Measurements from ENCODE around the gene FAP.

The FAP gene, protein sequence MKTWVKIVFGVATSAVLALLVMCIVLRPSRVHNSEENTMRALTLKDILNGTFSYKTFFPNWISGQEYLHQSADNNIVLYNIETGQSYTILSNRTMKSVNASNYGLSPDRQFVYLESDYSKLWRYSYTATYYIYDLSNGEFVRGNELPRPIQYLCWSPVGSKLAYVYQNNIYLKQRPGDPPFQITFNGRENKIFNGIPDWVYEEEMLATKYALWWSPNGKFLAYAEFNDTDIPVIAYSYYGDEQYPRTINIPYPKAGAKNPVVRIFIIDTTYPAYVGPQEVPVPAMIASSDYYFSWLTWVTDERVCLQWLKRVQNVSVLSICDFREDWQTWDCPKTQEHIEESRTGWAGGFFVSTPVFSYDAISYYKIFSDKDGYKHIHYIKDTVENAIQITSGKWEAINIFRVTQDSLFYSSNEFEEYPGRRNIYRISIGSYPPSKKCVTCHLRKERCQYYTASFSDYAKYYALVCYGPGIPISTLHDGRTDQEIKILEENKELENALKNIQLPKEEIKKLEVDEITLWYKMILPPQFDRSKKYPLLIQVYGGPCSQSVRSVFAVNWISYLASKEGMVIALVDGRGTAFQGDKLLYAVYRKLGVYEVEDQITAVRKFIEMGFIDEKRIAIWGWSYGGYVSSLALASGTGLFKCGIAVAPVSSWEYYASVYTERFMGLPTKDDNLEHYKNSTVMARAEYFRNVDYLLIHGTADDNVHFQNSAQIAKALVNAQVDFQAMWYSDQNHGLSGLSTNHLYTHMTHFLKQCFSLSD

DNA sequence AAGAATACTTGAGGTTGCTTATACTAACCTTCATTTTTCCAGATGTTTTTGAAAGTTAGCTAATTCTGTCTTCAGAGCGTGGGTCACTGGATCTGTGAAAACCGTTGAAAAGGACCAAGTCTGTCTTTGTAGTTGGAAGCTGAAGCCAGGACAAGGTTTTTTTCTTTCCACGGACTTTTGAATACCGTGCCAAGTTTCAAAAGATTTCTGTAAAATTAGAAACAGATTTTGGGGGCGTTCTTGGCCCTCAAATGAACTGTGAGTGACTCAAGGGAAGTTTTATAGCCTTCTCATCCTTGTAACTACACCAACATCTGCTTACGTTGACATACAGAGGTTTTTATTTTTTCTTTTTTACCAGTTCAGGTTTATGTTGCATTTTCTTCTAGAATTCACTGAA lies at the start of gene FAP:
FAP (minus strand) TSS at position 152 of the 400 bp plus-strand sequence; CDS start at position 34, 118 bp downstream.
- Histone ChIP-seq H3K27ac (ENCODE audit: low read depth, low read length) (no peak within 1 kb of the TSS), H3K4me1 (ENCODE audit: control insufficient read depth in 1 of 2, insufficient read depth in 2 of 2, low read length in 2 of 2) (no peaks in the 10 kb centered on the region)

DNA sequence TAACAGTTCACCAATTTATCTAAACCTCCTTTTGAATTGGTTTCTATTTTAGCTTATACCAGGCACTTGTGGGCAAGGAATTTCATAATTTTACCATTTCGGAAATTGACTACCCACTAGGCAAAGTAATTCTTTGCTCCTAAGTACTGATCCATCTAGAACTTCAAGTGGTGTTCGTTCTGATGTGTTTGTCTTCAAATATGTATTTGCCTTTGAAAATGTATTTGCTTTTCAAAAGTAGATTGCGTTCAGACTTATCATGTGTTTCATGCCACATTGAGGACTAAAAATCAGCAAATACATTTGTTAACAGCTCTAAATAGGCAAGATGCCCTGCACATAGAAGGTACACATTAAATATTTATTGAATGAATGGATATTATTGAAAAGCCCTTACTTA lies 48.5 kb upstream of the FAP start:
- Histone ChIP-seq H3K36me3 (ENCODE audit: control insufficient read depth in 1 of 2, insufficient read depth in 2 of 2, low read length in 2 of 2) (peaks cover 3 to 7% of the 10 kb centered on the region in 2 donors), H3K4me1 (ENCODE audit: control insufficient read depth in 1 of 2, insufficient read depth in 2 of 2, low read length in 2 of 2) (peaks cover 0 to 4% of the 10 kb centered on the region in 2 donors), H3K27me3 (ENCODE audit: control insufficient read depth in 1 of 2, insufficient read depth in 2 of 2, low read length in 2 of 2) (no peaks in the 10 kb centered on the region), H3K27ac (ENCODE audit: low read depth, low read length) (no peak overlapping the region), H3K4me3 (ENCODE audit: low read depth in 1 of 2, low read length in 2 of 2) (no peak overlapping the region), H3K9ac (ENCODE audit: low read depth in 1 of 2, low read length in 2 of 2) (no peak overlapping the region), H3K9me3 (ENCODE audit: control insufficient read depth in 1 of 2, low read length in 2 of 2) (no peaks in the 10 kb centered on the region)

More for the DNA sequence above, at the start of gene FAP:
- no peak within 1 kb of the TSS for H3K9ac ChIP-seq (ENCODE audit: low read depth in 1 of 2, low read length in 2 of 2)
- H3K9me3 ChIP-seq (ENCODE audit: control insufficient read depth in 1 of 2, low read length in 2 of 2), result no peaks in the 10 kb centered on the region
- H3K4me3 ChIP-seq (ENCODE audit: low read depth in 1 of 2, low read length in 2 of 2), result no peak within 1 kb of the TSS
- peaks cover 0 to 4% of the 10 kb centered on the region in 2 donors for H3K27me3 ChIP-seq (ENCODE audit: control insufficient read depth in 1 of 2, insufficient read depth in 2 of 2, low read length in 2 of 2)
- H3K36me3 ChIP-seq (ENCODE audit: control insufficient read depth in 1 of 2, insufficient read depth in 2 of 2, low read length in 2 of 2), result no peaks in the 10 kb centered on the region

DNA sequence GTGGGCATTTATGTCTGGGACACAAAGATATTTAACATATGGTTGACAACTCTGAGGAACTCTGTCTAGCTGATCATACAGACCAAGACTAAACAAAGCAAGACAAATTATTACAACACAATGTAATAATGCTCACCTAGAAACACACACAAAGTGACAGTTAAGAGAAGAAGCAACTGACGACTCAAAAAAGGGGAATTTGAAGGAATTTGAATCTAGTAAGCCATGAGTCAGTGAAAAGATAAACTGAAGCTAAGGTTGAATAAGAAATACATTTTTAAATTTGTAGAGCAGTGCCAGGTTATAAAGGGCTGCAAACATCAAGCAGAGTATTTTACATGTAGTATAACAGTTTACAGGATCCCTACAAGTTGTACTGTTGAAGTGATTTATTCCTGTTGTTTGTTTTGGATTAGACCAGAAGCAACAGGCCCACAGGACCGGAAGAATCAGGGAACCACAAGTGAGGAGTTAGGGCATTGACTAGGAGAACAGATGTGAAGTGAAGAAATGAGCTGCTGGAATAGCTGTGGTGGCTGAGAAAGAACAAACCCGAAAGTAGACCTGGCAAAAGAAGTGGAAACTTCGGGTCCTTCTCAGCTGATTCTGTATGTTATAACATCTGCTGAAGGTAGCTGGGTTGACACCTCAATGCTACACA lies 39.6 kb upstream of the FAP start:
- H3K9ac ChIP-seq (ENCODE audit: low read depth in 1 of 2, low read length in 2 of 2), result no peak overlapping the region
- H3K4me3 ChIP-seq (ENCODE audit: low read depth in 1 of 2, low read length in 2 of 2), result no peak overlapping the region
- H3K27me3 ChIP-seq (ENCODE audit: control insufficient read depth in 1 of 2, insufficient read depth in 2 of 2, low read length in 2 of 2), result no peaks in the 10 kb centered on the region
- H3K4me1 ChIP-seq (ENCODE audit: control insufficient read depth in 1 of 2, insufficient read depth in 2 of 2, low read length in 2 of 2), result no peaks in the 10 kb centered on the region
- peaks cover 39 to 49% of the 10 kb centered on the region in 2 donors for H3K36me3 ChIP-seq (ENCODE audit: control insufficient read depth in 1 of 2, insufficient read depth in 2 of 2, low read length in 2 of 2)
- H3K27ac ChIP-seq (ENCODE audit: low read depth, low read length), result no peak overlapping the region
- H3K9me3 ChIP-seq (ENCODE audit: control insufficient read depth in 1 of 2, low read length in 2 of 2), result no peaks in the 10 kb centered on the region

DNA sequence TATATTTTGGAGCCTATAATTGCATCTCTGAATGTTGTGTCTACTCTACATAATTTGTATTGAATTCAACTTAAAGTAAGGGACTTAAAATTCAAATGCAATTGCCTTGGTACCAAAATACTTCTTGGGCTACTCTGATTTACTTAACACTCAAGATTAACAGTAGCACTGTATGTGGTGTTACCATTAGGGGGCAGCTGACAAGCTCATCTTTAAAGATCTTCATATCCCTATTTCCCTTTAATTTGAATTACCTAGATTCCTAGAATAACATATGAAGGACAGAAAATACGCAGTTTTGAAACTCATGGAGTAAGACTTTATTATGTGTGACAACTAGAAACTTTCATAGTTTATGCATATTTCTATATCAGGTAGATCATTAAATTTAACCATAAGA lies 37.4 kb upstream of the FAP start:
- H3K27ac ChIP-seq (ENCODE audit: low read depth, low read length), result no peak overlapping the region
- H3K27me3 ChIP-seq (ENCODE audit: control insufficient read depth in 1 of 2, insufficient read depth in 2 of 2, low read length in 2 of 2), result no peaks in the 10 kb centered on the region
- no peaks in the 10 kb centered on the region for H3K9me3 ChIP-seq (ENCODE audit: control insufficient read depth in 1 of 2, low read length in 2 of 2)
- H3K36me3 ChIP-seq (ENCODE audit: control insufficient read depth in 1 of 2, insufficient read depth in 2 of 2, low read length in 2 of 2), result peaks cover 41 to 52% of the 10 kb centered on the region in 2 donors
- H3K4me3 ChIP-seq (ENCODE audit: low read depth in 1 of 2, low read length in 2 of 2), result no peak overlapping the region
- H3K9ac ChIP-seq (ENCODE audit: low read depth in 1 of 2, low read length in 2 of 2), result no peak overlapping the region
- H3K4me1 ChIP-seq (ENCODE audit: control insufficient read depth in 1 of 2, insufficient read depth in 2 of 2, low read length in 2 of 2), result no peaks in the 10 kb centered on the region

DNA sequence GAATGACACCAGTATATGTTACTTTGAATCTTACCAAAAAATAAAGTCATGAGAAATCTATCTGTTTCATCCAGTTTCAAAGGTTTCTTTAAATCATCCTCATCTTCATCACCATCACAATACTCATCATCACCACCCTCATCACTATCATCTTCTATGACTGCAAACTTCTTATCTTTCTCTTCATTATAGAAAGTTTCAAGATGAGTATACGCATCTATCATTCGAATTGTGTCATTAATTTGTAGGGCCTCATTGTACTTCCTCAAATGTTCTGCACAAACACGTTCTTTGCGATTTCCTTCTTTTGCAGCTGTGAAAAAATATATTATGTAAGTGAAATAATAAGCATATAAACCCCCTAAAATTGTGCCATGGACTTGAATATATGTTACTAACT lies 34.1 kb upstream of the FAP start:
- H3K9ac ChIP-seq (ENCODE audit: low read depth in 1 of 2, low read length in 2 of 2), result no peak overlapping the region
- H3K27me3 ChIP-seq (ENCODE audit: control insufficient read depth in 1 of 2, insufficient read depth in 2 of 2, low read length in 2 of 2), result no peaks in the 10 kb centered on the region
- H3K27ac ChIP-seq (ENCODE audit: low read depth, low read length), result no peak overlapping the region
- no peak overlapping the region for H3K4me3 ChIP-seq (ENCODE audit: low read depth in 1 of 2, low read length in 2 of 2)
- H3K36me3 ChIP-seq (ENCODE audit: control insufficient read depth in 1 of 2, insufficient read depth in 2 of 2, low read length in 2 of 2), result peaks cover 31 to 37% of the 10 kb centered on the region in 2 donors
- H3K9me3 ChIP-seq (ENCODE audit: control insufficient read depth in 1 of 2, low read length in 2 of 2), result no peaks in the 10 kb centered on the region
- H3K4me1 ChIP-seq (ENCODE audit: control insufficient read depth in 1 of 2, insufficient read depth in 2 of 2, low read length in 2 of 2), result no peaks in the 10 kb centered on the region

DNA sequence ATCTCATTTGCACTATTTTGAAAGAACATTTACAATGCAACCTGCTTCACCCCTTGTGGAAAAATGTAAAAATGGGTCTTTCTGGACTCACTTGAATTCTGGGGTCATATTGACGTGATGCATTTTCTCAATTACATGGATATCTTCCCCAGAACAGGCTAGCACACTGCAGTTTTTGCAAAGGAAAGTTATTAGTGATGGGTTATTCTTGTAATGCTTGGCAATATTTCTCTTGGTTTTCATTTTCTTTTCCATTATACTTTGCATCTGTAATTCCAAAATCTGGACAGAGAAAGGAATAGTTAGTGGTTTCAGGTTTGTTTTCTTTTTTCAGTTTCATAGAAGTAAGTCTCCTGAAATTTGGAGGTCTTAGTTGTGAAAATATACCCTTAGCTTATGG lies 24.8 kb upstream of the FAP start:
- no peak overlapping the region for H3K9ac ChIP-seq (ENCODE audit: low read depth in 1 of 2, low read length in 2 of 2)
- H3K27me3 ChIP-seq (ENCODE audit: control insufficient read depth in 1 of 2, insufficient read depth in 2 of 2, low read length in 2 of 2), result no peaks in the 10 kb centered on the region
- H3K4me3 ChIP-seq (ENCODE audit: low read depth in 1 of 2, low read length in 2 of 2), result no peak overlapping the region
- peaks cover 28 to 44% of the 10 kb centered on the region in 2 donors for H3K36me3 ChIP-seq (ENCODE audit: control insufficient read depth in 1 of 2, insufficient read depth in 2 of 2, low read length in 2 of 2)
- no peaks in the 10 kb centered on the region for H3K4me1 ChIP-seq (ENCODE audit: control insufficient read depth in 1 of 2, insufficient read depth in 2 of 2, low read length in 2 of 2)
- H3K9me3 ChIP-seq (ENCODE audit: control insufficient read depth in 1 of 2, low read length in 2 of 2), result no peaks in the 10 kb centered on the region
- H3K27ac ChIP-seq (ENCODE audit: low read depth, low read length), result no peak overlapping the region

DNA sequence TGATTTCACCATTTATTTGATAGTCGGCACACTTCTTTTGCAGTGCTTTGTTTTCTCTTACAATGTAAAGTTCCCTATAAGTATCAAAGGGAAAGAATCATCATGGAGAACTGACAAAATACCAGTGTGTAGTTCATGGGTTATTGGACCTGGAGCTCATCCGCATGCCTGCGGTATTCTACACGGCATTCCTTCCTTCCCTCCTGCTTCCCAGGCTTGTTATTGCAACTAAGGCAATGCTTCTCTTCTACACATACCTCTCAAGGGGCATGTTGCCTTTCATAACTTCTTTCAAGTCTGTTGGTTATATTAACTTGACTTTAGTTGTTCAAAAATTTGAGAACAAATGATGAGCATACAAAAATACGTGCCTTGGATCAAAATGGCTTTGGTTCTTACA lies 24.3 kb upstream of the FAP start:
- H3K4me3 ChIP-seq (ENCODE audit: low read depth in 1 of 2, low read length in 2 of 2), result no peak overlapping the region
- H3K4me1 ChIP-seq (ENCODE audit: control insufficient read depth in 1 of 2, insufficient read depth in 2 of 2, low read length in 2 of 2), result no peaks in the 10 kb centered on the region
- H3K9me3 ChIP-seq (ENCODE audit: control insufficient read depth in 1 of 2, low read length in 2 of 2), result no peaks in the 10 kb centered on the region
- no peaks in the 10 kb centered on the region for H3K27me3 ChIP-seq (ENCODE audit: control insufficient read depth in 1 of 2, insufficient read depth in 2 of 2, low read length in 2 of 2)
- peaks cover 25 to 43% of the 10 kb centered on the region in 2 donors for H3K36me3 ChIP-seq (ENCODE audit: control insufficient read depth in 1 of 2, insufficient read depth in 2 of 2, low read length in 2 of 2)
- no peak overlapping the region for H3K27ac ChIP-seq (ENCODE audit: low read depth, low read length)
- no peak overlapping the region for H3K9ac ChIP-seq (ENCODE audit: low read depth in 1 of 2, low read length in 2 of 2)

DNA sequence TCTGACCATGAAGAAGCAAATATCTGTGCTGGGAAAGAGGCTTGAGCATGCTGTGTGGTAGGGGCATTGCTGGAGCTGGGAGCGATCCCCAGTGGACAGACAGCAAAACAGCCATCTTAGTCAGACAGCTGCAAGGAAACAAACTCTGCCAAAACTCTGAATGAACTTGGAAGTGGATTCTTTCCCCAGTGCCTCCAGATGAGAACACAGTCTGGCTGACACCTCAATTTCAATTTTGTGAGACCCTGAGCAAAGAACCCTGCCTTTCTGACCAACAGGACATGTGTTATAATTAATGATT lies 23.2 kb upstream of the FAP start:
- Histone ChIP-seq H3K27ac (ENCODE audit: low read depth, low read length) (no peak overlapping the region), H3K4me3 (ENCODE audit: low read depth in 1 of 2, low read length in 2 of 2) (no peak overlapping the region), H3K4me1 (ENCODE audit: control insufficient read depth in 1 of 2, insufficient read depth in 2 of 2, low read length in 2 of 2) (peaks cover 0 to 2% of the 10 kb centered on the region in 2 donors), H3K36me3 (ENCODE audit: control insufficient read depth in 1 of 2, insufficient read depth in 2 of 2, low read length in 2 of 2) (peaks cover 16 to 34% of the 10 kb centered on the region in 2 donors), H3K27me3 (ENCODE audit: control insufficient read depth in 1 of 2, insufficient read depth in 2 of 2, low read length in 2 of 2) (no peaks in the 10 kb centered on the region), H3K9me3 (ENCODE audit: control insufficient read depth in 1 of 2, low read length in 2 of 2) (no peaks in the 10 kb centered on the region), H3K9ac (ENCODE audit: low read depth in 1 of 2, low read length in 2 of 2) (no peak overlapping the region)

DNA sequence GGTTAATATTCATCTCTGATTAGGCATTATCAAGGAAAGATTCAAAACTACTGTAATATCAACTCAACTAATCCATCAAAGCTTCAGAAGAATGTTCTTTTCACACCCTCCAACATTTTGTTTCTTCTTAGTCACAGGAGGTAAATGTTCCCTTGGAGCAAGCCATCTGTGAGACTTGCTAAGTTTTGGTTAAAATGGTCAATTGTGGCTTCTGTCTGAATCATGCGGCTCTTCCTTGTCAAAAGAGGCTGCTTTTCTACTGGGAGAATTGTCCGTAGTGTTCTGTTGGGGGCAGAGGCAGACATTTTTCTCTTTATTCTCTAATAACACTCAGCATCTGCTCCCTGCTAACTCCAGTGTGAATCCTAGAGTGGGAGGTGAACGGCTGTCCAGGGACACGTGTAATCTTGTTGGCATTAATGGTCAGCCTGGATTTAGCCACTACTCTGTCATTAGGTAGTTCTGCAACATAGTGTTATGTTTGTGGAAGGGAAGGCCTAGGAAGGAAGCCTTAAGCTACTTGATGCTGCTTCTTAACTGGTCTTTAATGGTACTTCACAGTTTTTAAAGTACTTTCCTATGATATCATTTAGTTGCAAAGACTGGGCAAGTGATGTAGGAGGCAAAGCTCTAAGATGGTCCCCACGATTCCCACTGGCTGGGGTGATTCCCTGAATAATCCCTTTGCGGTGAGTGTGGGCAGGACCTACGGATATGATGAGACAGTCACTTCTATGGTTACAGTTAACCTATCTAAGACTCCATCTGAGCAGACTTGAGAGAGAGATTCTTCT lies 22.6 kb upstream of the FAP start:
- H3K4me3 ChIP-seq (ENCODE audit: low read depth in 1 of 2, low read length in 2 of 2), result no peak overlapping the region
- H3K4me1 ChIP-seq (ENCODE audit: control insufficient read depth in 1 of 2, insufficient read depth in 2 of 2, low read length in 2 of 2), result peaks cover 0 to 5% of the 10 kb centered on the region in 2 donors
- H3K27ac ChIP-seq (ENCODE audit: low read depth, low read length), result no peak overlapping the region

More for the DNA sequence above, 22.6 kb upstream of the FAP start:
- no peak overlapping the region for H3K9ac ChIP-seq (ENCODE audit: low read depth in 1 of 2, low read length in 2 of 2)
- H3K36me3 ChIP-seq (ENCODE audit: control insufficient read depth in 1 of 2, insufficient read depth in 2 of 2, low read length in 2 of 2), result peaks cover 16 to 34% of the 10 kb centered on the region in 2 donors
- H3K9me3 ChIP-seq (ENCODE audit: control insufficient read depth in 1 of 2, low read length in 2 of 2), result no peaks in the 10 kb centered on the region
- no peaks in the 10 kb centered on the region for H3K27me3 ChIP-seq (ENCODE audit: control insufficient read depth in 1 of 2, insufficient read depth in 2 of 2, low read length in 2 of 2)

Data from duodenal mucosa (tissue), 2 donors.